Tibial nerve (tissue), 4 donors: ENCODE measurements around the gene CCDC180. TPM values are rescaled to one million over a fixed set of nuclear protein-coding genes. Genes with fewer than 3 reads are reported as not detected.

Source experiments
- DNase-seq, 2 donors: peaks; one replicate each; pipeline ENCODE4 v3.0.0-alpha.2; 2019; ENCODE audit warnings: low spot score in 2 of 2
- H3K27ac ChIP-seq, 4 donors: fragments of 200-600 bp; sonication (generic) in 3 of 4; one replicate each; pipeline ENCODE4 v1.5.1; 2017 to 2019; ENCODE audit warnings: mild to moderate bottlenecking in 1 of 4
- H3K27me3 ChIP-seq, 2 donors: fragments of 200-600 bp; sonication (generic) in 1 of 2; one replicate each; pipeline versions ENCODE4 v1.5.1 to v1.6.0; 2017 to 2019
- H3K36me3 ChIP-seq, 3 donors: fragments of 200-600 bp; sonication (generic); one replicate each; pipeline ENCODE4 v1.5.1; 2018 to 2019
- H3K4me1 ChIP-seq, 4 donors: fragments of 200-600 bp; sonication (generic) in 3 of 4; one replicate each; pipeline ENCODE4 v1.5.1; 2017 to 2019
- H3K4me3 ChIP-seq, 4 donors: fragments of 200-600 bp; sonication (generic) in 3 of 4; one replicate each; pipeline ENCODE4 v1.5.1; 2017 to 2019; ENCODE audit warnings: mild to moderate bottlenecking in 1 of 4, moderate library complexity in 1 of 4
- H3K9me3 ChIP-seq, 4 donors: fragments of 200-600 bp; sonication (generic) in 3 of 4; one replicate each; pipeline ENCODE4 v1.5.1; 2017 to 2019
- CTCF ChIP-seq, 5 experiments: fragments of 200-600 bp in 3 of 5; fragments of 450-650 bp in 2 of 5; sonication (generic) in 3 of 5; IDR thresholded peaks; one replicate each; pipeline ENCODE4 v1.5.1; 2016 to 2019; ENCODE audit warnings: antibody characterized with exemption in 5 of 5, mild to moderate bottlenecking in 3 of 5, moderate library complexity in 2 of 5
- EP300 ChIP-seq, 2 donors: sonication (generic); formaldehyde crosslinking; IDR thresholded peaks; one replicate each; pipeline ENCODE4 v1.6.1; 2017; ENCODE audit warnings: antibody characterized with exemption in 2 of 2, mild to moderate bottlenecking in 1 of 2
- POLR2A ChIP-seq, 2 donors: fragments of 450-650 bp; IDR thresholded peaks; one replicate each; pipeline ENCODE4 v1.6.1; 2017; ENCODE audit warnings: antibody characterized with exemption in 2 of 2, mild to moderate bottlenecking in 2 of 2, moderate library complexity in 2 of 2
- WGBS, 2 donors: methylation state at CpG; one replicate each; pipeline ENCODE4 v1.1.5; 2018; 5-methylcytosine and 5-hydroxymethylcytosine counted together
- total RNA-seq, 4 donors: library from RNA; depleted of rRNA; stranded (reverse); fragments of >200 nt; gene quantifications; one replicate each; pipeline ENCODE4 v1.1.0, GENCODE V29; 2016

The CCDC180 gene
- total RNA-seq, 4 donors from 2014 or later: 6.0 to 14.0 (median 11.7) TPM

- Histone ChIP-seq H3K4me3 (no peak overlapping the region), H3K27me3 (no peaks in the 10 kb centered on the region), H3K4me1 (peaks cover 0 to 15% (median 3%) of the 10 kb centered on the region in 4 donors), H3K27ac (no peak overlapping the region), H3K9me3 (peaks cover 0 to 17% (median 5%) of the 10 kb centered on the region in 4 donors), H3K36me3 (peaks cover 0 to 72% (median 0%) of the 10 kb centered on the region in 3 donors)
- TF ChIP-seq POLR2A (IDR thresholded peaks at IDR 0.05) (no peak), EP300 (IDR thresholded peaks at IDR 0.05) (no peak), CTCF (IDR thresholded peaks at IDR 0.05) (no peak)
- 83 to 84% methylated on average over 6 of the region's 6 CpGs for WGBS, 2 donors
- no peak for DNase-seq
Observed at GRCh38 chr9:97293818-97294217, 13.6 kb upstream of the CCDC180 start.

GRCh38 chr9:97297889-97298288 lies 9.6 kb upstream of the CCDC180 start:
- Histone ChIP-seq H3K9me3 (peaks cover 0 to 17% (median 5%) of the 10 kb centered on the region in 4 donors), H3K36me3 (peaks cover 0 to 33% (median 0%) of the 10 kb centered on the region in 3 donors), H3K4me3 (no peak overlapping the region), H3K4me1 (peaks cover 0 to 13% (median 3%) of the 10 kb centered on the region in 4 donors), H3K27ac (no peak overlapping the region), H3K27me3 (no peaks in the 10 kb centered on the region)
- WGBS, 2 donors: 95% methylated on average over 2 of the region's 2 CpGs
- TF ChIP-seq CTCF (IDR thresholded peaks at IDR 0.05): no peak
- no peak for TF ChIP-seq POLR2A (IDR thresholded peaks at IDR 0.05)
- no peak for TF ChIP-seq EP300 (IDR thresholded peaks at IDR 0.05)
- DNase-seq: no peak

GRCh38 chr9:97299809-97300414 lies 7.5 kb upstream of the CCDC180 start:
- 77 to 82% methylated on average over 2 of the region's 2 CpGs for WGBS, 2 donors
- Histone ChIP-seq H3K36me3 (peaks cover 0 to 18% (median 0%) of the 10 kb centered on the region in 3 donors), H3K4me3 (no peak overlapping the region), H3K4me1 (no peaks in the 10 kb centered on the region), H3K9me3 (peaks cover 0 to 17% (median 8%) of the 10 kb centered on the region in 4 donors), H3K27ac (no peak overlapping the region), H3K27me3 (no peaks in the 10 kb centered on the region)
- TF ChIP-seq EP300 (IDR thresholded peaks at IDR 0.05) (no peak), CTCF (IDR thresholded peaks at IDR 0.05) (no peak), POLR2A (IDR thresholded peaks at IDR 0.05) (no peak)
- DNase-seq: no peak

DNA sequence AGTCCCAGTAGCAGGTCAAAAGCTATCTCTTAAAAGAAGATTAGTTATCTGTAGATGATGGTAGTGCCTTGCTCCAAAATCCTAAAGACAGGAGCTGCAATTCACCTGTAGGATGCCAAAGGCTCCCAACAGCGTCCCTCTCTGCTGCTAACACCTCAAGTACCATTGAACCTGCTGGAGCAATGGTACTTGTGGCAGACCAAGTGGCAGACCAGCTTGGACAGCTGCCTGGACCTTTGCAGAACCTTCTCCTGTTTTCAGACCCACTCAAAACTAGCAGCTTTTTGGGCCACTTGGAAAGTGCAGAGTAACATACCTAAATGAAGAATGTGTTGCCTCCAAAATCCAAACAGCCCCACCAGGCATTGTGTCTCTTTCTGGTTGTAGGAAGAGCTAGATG lies 6.9 kb upstream of the CCDC180 start:
- no peaks in the 10 kb centered on the region for H3K4me1 ChIP-seq
- H3K27ac ChIP-seq: no peak overlapping the region
- DNase-seq: no peak
- peaks cover 0 to 17% (median 8%) of the 10 kb centered on the region in 4 donors for H3K9me3 ChIP-seq
- no peak for TF ChIP-seq CTCF (IDR thresholded peaks at IDR 0.05)
- no peak for TF ChIP-seq POLR2A (IDR thresholded peaks at IDR 0.05)
- TF ChIP-seq EP300 (IDR thresholded peaks at IDR 0.05): no peak
- WGBS, 2 donors: 100% methylated on average over 1 of the region's 1 CpG
- no peaks in the 10 kb centered on the region for H3K27me3 ChIP-seq
- H3K4me3 ChIP-seq: no peak overlapping the region
- H3K36me3 ChIP-seq: peaks cover 0 to 11% (median 0%) of the 10 kb centered on the region in 3 donors

DNA sequence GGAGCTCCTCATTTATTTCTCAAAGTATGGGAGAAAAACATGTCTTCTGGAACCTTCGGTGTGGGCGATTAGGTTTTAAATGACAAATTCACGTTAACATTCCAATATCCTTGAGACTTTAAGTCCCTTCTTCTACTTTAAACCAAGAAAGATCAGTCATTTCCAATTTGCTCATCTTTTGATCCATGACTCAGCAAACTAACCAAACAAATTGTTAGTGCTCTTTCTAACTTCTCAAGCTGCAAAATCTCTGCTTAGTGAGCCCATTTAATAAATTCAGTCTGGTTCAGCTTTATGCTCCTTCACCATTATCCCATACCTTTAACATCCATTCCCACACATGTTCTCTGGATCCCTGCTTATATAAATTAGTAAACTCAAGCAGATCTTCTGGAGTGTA lies 5.5 kb upstream of the CCDC180 start:
- H3K9me3 ChIP-seq: peaks cover 0 to 17% (median 8%) of the 10 kb centered on the region in 4 donors
- 98 to 99% methylated on average over 3 of the region's 3 CpGs for WGBS, 2 donors
- peaks cover 0 to 8% (median 2%) of the 10 kb centered on the region in 4 donors for H3K4me1 ChIP-seq
- no peak overlapping the region for H3K27ac ChIP-seq
- no peak for DNase-seq
- H3K27me3 ChIP-seq: no peaks in the 10 kb centered on the region
- H3K4me3 ChIP-seq: no peak overlapping the region
- no peak for TF ChIP-seq CTCF (IDR thresholded peaks at IDR 0.05)
- H3K36me3 ChIP-seq: no peaks in the 10 kb centered on the region
